NCI-H748 (cell line): ENCODE measurements around the gene NHS.
"Not testable (repeated sequence)": the region's sequence is repeated elsewhere in the genome, so short reads cannot be mapped to it uniquely, and the experiment has no call there.

Source experiments
- DNase-seq: peaks from one replicate; lab custom pipeline; 2025; ENCODE audit not compliant: unreplicated experiment; lab: John Stamatoyannopoulos, UW

The NHS gene

DNA sequence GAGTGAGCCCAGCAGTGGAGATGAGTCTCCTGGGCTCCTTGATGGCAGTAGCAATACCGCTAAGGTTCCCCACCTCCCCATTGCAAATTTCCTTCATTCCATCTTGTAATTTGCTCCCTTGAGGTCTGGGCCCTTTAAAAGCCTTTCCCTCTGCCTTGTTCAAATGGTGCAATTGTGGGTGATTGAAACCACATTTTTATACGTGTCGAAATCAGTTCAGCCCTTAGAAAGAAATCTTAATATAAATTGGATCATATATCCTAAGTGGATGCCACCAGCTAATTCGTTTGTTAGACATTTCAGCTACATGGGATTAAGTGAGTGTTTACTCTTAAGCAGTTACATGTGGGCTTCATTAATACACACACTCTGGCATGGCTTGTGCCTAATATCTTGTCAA lies 68.6 kb downstream of the NHS start:
- DNase-seq: no peak

DNA sequence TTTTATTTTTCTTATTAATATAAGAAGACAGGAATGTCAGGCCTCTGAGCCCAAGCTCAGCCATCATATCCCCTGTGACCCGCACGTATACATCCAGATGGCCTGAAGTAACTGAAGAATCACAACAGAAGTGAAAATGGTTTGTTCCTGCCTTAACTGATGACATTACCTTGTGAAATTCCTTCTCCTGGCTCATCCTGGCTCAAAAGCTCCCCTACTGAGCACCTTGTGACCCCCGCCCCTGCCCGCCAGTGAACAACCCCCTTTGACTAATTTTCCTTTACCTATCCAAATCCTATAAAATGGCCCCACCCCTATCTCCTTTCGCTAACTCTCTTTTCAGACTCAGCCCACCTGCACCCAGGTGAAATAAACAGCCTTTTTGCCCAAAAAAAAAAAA lies 71.3 kb downstream of the NHS start:
- DNase-seq: not testable (repeated sequence)

DNA sequence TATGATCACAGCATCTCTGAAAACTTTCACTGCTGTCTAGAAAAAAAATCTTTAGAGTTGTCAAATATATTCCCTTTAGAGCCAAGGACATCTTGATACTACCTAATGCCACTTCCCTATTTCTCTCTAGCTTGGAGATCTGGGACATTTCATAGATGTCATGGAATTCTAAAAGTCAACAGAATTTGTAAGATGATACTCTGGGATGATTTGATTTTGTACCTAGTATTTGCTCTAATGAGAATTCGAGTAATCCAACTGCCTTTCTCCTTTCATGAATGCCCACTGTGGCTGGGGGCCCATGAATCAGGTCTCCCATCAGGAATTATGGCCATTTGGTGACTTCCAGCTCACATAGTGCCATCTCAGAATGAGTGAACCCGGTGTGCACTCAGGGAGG lies 73.2 kb downstream of the NHS start:
- no peak for DNase-seq

DNA sequence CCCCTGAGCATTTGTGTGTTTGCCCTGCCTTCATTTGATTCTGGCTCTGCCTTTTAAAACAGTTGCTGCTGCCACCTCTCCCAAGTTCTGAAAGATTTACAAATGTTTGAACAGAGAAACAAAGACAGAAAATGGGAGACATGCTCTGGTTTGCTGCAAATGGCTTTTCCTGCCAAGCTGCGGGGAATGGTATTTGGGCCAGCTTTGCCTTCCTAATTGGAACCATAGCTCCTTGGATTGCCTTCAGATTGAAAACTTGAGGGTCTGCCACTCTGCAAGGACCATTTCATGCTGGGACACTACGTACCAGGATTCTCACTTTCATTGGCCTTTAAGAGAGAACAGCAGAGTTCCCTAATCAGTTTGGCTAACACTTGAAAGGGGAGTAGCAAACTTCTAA lies 74.9 kb downstream of the NHS start:
- no peak for DNase-seq

DNA sequence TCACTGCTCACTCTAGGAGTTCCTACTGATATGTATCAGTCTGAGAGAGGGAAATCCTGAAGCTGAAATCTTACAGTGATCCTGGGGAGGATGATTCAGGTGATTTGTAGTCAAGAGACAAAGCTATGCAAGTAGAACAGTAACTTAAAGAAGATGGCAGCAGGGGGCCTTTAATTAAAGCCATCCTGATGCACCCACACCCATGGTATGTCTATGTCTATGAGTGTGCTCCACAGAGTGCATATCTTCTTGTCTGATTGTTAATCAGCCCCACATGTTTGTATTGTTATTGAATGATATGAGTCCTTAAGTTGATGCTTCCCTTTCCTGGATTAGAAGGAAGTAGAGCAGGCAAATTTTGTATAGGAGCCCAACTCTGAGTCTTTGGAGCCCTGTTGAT lies 78.8 kb downstream of the NHS start:
- DNase-seq: no peak

DNA sequence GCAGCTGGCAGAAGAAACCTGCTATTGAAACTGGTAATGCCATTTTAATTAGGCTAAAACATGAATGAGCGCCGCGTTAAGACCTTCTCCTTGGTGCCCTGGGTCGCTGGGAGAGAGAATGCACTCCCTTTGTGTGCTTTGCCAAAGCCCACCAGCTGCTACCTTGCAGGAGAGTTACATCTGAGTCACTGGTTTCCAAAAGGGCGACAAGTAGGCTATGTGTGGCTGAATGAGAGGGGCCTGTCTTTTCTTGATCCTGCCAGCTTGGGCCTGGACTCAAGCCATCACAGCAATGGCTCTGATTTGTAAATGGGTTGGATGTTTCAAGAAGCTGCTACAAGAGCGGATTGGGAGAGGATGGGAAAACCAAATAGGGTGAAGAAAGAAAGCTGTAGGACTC lies 81.5 kb downstream of the NHS start:
- DNase-seq: peak; percentile 76

DNA sequence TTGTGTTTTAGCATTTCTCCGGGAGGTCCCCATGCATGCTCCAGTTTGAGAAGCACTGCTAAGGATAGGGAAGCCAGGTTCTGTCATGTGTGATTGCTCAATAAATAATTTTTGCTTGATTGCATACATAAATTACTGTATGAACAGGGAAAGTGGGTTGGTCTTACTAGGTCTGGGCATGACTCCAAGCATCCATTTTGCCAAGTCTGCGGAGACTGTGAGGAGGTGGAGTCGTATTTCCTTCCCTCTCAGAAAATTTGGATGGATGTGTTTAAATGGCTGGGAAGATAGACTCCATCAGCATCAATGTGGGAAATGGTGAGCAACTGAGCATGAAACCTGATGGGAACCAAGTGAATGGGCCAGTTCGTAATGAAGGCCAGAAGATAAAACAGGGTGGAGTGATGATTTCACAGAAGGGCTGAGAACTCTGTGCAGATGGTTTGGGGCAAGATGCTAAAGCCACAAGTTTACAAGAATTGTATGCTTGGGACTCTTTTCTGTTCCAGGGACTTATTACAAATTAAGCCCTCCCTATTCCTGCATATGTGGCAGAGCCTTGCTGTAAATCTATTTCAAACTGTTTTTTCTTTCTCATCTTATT lies 84.1 kb downstream of the NHS start:
- peak; percentile 72 for DNase-seq

DNA sequence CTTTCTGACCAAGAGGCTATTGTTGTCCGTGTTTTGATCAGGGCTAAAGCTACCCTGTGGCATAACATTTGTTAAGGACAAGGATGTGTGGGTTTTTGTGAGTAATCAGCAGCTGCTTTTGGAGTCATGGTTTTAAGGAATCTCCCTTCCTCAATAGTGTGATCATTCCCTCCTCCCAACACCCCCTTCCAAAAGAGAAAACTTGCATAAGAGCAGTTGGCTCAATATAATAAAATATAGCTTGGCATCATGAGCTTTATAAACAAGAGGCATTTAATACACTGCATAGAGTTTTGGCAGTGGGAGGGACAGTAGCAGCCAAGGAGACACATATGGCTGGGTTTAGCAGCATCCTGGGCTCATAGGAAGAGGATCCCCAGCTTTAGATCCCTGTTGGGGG lies 84.7 kb downstream of the NHS start:
- no peak for DNase-seq

DNA sequence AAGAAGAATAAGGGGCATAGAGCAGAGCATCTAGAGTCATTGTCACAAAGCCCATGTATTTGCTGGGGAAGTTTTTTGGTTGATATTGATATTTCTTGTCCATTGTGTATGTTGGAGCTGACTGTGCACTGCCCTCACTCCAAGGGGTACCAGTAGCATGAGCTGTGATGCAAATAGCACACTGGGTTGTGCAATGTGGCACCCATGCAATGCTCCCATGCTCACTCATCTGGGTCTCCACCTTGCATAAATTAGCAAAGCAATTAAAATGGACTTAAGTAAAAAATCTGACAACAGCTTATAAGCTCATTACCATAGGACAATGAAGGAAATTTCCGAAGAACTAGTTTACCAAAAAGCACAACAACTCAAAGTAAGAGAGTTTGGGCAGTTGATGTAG lies 87.9 kb downstream of the NHS start:
- no peak for DNase-seq

DNA sequence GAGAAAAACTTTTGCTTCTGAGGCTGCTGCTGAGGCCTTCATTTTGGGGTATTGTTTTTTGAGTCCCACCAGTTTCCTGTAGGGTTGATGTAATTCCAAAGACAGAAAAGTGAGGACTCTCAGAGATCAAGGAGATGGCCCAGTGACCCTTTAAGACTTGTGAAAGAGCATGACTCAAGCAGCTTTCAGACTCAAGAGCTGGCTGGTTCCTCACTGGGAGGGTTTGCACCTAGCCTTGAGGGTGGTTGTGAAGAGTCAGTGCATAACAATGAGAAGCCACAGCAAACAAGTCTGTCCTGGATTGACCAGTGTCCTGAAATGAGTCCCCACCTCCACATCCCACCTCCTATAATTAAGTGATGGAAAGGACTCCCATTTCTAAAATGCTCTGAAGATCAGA lies 89.2 kb downstream of the NHS start:
- DNase-seq: no peak

DNA sequence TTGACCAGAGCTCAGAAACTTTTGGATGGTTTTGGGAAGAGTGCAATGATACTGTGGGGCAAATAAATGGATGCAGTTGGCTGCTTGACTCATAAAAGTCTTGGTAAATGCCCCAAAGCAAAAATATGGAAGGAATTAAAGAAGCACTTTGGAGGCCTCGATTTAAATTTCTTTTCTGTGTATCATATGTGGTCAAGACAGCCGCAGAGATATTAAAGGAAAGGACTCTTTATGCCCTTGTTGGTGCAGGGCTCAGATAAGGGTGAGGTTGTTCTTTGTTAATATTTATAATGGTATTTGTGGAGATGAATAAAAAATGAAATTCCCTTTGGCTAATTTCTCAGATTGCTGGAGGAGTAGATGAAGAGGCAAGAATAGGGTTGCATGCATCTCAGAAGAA lies 90.2 kb downstream of the NHS start:
- DNase-seq: no peak

DNA sequence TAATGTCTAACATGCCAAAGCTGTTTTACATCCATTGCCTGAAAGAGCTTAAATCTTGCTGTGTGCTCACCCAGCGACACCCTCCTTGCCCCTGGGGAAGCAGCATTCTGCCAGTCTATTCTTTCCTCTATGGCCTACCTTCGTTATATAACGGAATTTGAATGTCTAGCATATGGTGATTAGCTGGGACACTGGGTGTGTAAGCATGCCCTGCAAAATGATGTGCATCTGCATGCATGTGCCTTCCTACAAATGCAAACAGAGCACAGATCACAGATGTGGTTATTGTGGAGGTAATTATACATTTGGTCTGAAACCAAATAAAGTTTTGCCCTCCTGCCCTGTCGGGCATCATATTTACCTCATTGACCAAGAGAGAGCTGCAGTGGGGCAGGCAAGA lies 90.8 kb downstream of the NHS start:
- DNase-seq: no peak

DNA sequence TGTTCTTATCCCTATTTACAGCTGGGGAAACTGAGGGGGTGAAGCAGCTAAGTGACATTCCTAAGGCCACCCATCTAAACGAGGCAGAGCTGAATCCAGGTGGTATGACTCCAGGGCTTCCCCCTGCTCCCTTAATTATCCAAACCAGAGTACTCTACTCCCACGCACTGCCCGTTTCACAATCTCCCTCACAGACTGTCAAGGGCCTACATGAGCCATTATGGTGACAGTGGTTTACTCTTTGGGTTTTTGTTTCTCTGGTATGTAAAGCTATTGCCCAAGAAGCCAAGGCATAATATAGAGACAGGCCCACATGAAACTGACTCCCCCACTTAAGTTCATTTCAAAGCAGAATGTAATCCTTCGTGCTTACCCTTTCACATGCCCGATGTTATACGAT lies 95.1 kb downstream of the NHS start:
- no peak for DNase-seq

DNA sequence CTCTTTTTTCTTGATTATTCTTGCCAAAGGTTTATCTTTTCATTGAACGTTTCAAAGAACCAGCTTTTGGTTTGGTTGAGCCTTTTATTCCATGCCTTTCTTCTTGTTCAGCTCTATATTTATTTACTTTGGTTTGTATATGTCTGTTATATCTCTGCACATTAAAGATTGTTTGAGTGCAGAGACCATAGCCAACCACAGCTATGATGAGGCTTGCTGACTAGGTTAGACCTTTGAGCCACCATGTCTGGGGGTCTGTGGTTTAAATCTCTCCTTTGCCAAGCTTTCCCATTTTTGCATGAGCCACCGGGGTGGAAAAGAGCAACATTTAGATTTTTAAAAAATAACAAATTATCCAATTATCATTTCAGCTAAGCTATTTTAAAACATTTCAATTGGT lies 96.1 kb downstream of the NHS start:
- DNase-seq: no peak

DNA sequence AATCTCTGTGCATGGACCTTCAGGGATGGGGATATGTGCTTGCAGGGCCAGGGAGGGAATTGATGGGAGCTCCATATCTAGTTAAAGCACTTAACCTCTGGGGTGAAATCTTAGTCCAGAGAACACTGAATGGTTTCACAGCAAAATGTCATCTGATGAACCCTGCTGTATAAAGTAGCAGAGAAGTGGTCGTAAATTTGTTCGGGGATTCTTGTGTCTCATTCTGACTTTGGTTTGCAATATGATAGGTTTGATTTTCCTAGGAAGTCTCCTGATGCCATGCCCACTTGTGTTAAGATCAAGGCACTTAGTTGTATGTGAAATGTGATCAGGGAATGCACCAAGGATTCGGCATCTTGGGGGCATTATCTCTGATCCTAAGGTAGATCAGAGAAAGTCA lies 96.9 kb downstream of the NHS start:
- DNase-seq: no peak

DNA sequence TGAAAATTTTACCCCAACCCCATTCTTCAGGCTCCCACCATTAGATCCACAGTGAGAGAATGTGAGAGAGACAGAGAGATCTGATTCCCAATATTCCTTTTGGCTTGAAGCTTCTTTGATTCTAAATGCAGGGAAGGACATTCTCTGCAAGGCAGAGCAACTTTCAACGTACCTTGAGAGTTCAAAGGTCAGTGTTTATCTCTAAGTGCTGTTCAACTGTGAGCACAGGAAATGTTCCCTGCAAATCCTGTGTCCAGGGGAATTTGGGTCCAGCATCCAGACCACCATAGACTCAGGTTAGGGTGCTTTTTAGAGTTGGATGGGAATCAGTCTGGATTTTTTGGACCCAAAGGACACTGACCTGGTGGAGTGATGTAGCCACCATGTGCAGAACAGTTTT lies 97.4 kb downstream of the NHS start:
- DNase-seq: no peak

DNA sequence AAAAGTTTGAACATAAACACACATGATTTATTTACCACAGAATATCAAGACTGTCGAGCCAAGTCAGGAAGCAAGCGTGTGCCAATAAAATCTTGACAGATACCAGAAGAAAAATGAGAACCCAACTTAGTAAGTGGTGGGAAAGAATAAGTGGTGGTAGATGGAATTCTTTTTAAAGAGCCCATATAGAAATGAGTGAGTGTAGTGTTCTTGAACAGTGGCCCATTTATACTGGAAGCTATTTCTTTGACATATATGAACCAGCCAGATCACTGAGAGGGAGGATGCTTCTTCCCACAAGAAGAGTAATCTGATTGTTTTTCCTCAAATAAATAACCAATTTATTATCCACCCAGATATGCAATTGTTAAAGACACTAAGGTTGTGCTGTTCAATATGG lies 98.0 kb downstream of the NHS start:
- DNase-seq: no peak

DNA sequence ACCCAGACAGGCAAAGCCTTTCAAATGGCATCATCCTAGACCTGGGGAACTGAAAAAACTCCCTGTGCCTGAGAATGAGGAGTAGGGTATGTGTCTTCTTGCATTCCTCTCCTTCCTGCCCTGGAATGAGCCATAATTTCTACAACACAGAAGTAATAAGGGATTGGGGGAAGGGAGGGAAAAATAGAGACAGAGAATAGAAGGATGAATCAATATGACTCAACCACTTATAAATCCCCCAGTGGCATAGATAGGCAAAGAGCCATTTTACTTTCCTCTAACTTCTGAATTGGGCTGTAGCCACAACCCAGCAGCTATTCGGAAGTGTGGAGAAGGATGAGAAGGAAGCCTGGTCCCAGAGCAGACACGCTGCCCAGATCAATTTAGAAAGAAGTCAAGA lies 99.9 kb downstream of the NHS start:
- no peak for DNase-seq

DNA sequence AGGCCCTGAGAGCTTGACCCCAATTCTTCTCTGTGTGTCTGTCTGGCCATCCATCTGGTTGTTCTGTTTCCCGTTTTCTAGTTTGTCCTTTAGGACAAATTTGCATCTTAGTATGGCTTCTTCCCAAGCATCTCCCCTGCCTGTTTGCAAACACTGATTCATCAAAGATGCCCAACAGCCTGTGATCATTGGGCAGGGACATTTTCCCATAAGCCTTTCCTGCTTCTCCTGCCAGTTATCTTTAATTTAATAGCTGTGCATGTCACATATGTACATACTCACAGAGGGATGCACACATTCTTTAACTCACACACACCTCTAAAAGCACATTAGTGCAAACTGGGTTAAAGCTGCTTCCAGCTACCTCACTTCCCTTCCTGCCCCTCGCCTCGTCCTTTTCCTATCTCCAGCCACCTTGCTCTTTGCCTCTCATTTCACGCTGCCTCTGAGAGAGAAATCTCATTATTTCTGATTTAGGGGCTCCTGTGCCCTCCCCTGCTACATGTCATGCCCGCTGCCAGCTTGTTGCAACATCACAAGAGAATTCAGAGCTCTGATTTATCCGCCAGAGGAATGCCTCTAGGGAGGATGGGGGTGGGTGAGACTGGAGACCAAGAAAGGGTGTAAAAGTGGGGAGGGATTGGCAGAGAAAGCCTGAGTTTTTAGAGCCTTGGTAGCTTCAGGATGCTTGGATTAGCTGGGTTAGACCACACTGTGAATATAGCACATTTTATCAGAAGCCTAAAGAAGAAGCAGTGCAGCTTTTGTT lies 100.6 kb downstream of the NHS start:
- DNase-seq: no peak

DNA sequence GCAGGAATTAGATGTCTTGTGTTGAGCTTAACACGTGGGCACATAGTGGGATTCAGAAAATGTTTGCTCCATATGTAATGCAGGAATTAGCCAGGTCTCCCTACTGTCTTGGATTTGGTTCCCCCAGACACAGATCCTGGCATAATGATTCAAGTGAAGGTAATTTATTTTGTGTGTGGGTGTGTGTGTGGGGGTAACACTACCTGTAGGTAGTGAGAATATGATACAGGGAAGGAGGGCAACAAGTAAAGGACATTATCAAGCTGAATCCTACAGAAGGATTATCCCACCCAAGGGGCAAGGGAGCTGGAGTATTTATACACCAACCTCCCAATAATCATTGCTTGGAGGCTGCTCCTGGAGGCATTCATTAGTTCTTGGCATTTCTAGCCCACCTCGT lies 101.4 kb downstream of the NHS start:
- DNase-seq: no peak

DNA sequence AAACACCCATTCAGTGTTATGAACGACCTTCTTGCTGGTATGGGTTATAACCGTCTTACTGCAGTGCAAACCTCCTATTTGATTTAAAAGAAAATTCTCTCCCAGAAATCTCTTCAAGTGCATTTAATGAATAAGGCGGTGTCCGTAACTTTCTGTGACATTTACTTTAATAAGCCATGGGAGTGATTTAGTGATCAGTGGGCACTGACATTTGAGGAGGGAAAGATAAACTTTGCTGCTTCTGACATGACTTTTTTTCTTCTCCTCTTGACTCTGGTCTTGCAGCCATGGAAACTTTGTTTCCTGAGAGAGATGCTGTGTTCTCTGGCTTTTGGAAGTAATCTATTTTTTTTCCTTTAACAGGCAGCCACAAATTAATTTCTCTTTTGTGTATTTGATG lies 106.1 kb downstream of the NHS start:
- DNase-seq: no peak

DNA sequence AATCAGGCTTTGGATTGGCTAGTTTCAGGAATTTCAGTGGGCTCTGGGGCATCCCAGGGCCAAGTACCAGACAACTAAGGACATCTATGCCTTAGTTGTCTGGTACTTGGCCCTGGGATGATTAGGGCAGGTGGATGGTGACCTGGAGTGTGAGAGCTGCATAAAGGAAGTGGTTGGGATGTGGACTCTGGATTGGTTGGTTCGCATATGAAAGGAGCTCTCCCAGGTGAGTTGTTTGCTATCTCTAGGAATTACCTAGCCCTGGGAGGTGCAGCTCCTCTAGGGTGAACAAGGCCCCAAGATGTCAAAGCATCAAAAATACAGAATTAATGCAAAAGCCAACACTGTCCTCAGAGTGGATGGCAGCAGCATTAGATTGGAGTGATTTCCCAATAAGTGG lies 109.6 kb downstream of the NHS start:
- DNase-seq: no peak

DNA sequence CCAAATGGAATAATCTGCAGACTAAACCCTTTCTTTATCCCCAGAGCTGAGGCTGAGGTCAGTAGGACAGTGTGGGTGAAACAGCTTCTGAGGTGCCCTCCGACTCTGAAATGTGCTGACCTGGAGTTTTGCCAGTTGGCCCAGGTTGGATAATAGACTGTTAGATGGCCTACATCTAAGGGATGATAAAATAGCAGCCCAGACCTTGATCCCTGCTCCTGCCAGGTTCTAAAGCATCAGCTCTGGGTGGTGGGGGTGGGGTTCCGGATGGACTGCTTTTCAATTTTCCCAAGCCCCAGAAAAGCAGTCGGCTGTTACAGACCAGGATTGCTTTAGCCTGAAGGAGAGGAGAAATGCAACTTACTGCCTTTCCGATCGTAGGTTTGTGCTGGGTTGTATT lies 110.4 kb downstream of the NHS start:
- DNase-seq: no peak
